Measurements from ENCODE around the gene AADACL4.

AADACL4 gene

DNA sequence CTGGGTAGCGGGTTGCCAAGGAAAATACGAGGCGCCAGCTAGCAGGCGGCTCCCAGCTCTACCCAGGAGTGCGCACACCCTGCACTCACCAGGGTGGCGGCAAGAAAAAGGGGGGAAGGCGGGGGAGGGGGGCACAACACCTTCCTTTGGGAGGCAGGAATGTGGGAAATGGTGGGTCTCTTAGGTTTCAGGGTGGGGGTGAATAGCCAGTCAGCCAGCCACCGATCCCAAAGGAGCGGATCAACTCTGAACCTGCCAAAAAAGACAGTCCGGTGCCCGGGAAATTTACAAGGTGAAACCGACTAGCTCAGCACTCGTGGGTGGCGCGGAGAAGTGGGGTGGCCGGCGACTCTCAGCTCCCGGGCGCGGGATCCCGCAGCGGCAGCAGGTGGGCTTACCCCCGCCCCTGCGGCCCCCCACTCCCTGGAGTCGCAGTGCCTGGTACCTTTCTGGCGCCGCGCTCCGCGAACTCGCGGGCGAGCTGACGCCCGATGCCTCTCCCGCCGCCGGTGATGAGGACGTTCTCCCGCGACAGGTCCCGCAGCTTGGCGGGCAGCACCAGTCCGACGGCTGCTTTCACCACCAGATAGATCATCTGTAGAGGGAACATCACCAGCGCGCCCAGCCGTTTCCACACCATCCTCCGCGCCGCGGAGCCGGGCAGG, 27.0 kb upstream of the AADACL4 start (continued):
- TF ChIP-seq ZNF398 (tag by site-specific recombination; IDR thresholded peaks at IDR 0.05) (peak; percentile 89), ZNF433 (tag by site-specific recombination; IDR thresholded peaks at IDR 0.05; ENCODE audit: low read depth) (no peak), ZBTB20 (tag by site-specific recombination; IDR thresholded peaks at IDR 0.05) (peak; percentile 63), ZBTB44 (tag by site-specific recombination; IDR thresholded peaks at IDR 0.05) (no peak), ZBTB10 (tag by site-specific recombination; IDR thresholded peaks at IDR 0.05) (peak; percentile 60; the same call in 1 of the 2 replicates), ZNF501 (tag by site-specific recombination; IDR thresholded peaks at IDR 0.05) (peak; percentile 19; the same call in 1 of the 2 replicates), KLF1 (tag by site-specific recombination; IDR thresholded peaks at IDR 0.05) (0 out of 2 replicates have a peak, but pooled peaks have one; percentile 16), ZNF548 (tag by site-specific recombination; IDR thresholded peaks at IDR 0.05) (no peak), ZNF610 (tag by site-specific recombination; IDR thresholded peaks at IDR 0.05; ENCODE audit: borderline replicate concordance) (no peak), ZNF302 (tag by site-specific recombination; IDR thresholded peaks at IDR 0.05; ENCODE audit: low read depth) (no peak), ZNF202 (tag by site-specific recombination; IDR thresholded peaks at IDR 0.05; ENCODE audit: borderline replicate concordance) (no peak), ZNF658 (tag by site-specific recombination; IDR thresholded peaks at IDR 0.05) (no peak), ZNF280C (tag by site-specific recombination; IDR thresholded peaks at IDR 0.05) (no peak), ZBTB8A (tag by site-specific recombination; IDR thresholded peaks at IDR 0.05) (peak; percentile 48), ZNF157 (tag by site-specific recombination; IDR thresholded peaks at IDR 0.05) (no peak), ZNF624 (tag by site-specific recombination; IDR thresholded peaks at IDR 0.05) (no peak), IKZF3 (tag by site-specific recombination; IDR thresholded peaks at IDR 0.05) (no peak), WT1 (tag by site-specific recombination; IDR thresholded peaks at IDR 0.05) (no peak), ZNF664 (tag by site-specific recombination; IDR thresholded peaks at IDR 0.05) (no peak)
- TF ChIP-seq, protein P1, sequence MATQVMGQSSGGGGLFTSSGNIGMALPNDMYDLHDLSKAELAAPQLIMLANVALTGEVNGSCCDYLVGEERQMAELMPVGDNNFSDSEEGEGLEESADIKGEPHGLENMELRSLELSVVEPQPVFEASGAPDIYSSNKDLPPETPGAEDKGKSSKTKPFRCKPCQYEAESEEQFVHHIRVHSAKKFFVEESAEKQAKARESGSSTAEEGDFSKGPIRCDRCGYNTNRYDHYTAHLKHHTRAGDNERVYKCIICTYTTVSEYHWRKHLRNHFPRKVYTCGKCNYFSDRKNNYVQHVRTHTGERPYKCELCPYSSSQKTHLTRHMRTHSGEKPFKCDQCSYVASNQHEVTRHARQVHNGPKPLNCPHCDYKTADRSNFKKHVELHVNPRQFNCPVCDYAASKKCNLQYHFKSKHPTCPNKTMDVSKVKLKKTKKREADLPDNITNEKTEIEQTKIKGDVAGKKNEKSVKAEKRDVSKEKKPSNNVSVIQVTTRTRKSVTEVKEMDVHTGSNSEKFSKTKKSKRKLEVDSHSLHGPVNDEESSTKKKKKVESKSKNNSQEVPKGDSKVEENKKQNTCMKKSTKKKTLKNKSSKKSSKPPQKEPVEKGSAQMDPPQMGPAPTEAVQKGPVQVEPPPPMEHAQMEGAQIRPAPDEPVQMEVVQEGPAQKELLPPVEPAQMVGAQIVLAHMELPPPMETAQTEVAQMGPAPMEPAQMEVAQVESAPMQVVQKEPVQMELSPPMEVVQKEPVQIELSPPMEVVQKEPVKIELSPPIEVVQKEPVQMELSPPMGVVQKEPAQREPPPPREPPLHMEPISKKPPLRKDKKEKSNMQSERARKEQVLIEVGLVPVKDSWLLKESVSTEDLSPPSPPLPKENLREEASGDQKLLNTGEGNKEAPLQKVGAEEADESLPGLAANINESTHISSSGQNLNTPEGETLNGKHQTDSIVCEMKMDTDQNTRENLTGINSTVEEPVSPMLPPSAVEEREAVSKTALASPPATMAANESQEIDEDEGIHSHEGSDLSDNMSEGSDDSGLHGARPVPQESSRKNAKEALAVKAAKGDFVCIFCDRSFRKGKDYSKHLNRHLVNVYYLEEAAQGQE (tag by site-specific recombination; IDR thresholded peaks at IDR 0.05) = no peak
